GM18861 (cell line): ENCODE data around the gene MORC3.
"Not testable (repeated sequence)": the region's sequence is repeated elsewhere in the genome, so short reads cannot be mapped to it uniquely, and the experiment has no call there.

Experiments
- ATAC-seq: cut with Tn5 transposase; IDR thresholded peaks from one replicate; pipeline ENCODE4 v1.9.1; 2021; ENCODE audit not compliant: unreplicated experiment

MORC3 gene

DNA sequence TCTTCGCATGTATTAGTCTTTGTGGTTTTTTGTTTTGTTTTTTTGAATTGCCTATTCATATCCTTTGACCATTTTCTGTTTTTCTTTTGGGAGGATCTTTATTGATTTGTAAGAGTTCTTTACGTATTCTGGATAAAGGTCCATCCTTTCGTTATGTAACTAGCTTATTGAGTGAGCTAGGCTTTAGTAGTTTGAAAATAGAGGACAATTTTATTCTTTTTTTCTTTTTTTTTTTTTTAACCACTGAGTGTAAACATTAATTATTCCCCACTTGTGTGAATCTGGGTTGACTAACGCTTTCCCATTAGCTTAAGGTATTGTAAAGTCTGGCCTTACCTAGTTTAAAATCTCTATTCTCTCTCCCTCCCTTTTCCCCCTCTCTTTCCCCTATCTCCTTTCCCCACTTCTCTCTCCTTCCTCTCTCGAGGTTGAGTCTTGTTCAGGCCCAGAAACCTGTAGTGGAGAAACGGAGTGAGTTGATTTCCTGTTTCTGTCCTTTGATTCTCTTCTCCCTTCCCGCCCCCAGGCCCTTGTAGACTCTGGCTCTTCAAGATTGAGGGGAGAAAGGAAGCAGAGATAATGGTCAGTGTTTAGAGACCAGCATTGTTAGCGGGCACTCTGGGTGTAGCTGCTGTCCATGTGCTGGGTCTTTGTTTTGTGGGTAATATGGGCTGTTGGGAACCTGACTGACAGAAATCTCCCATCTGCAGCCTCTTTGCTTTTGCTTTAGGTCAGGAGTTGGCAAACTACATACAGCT is 1.5 kb downstream of the MORC3 start:
- no peak for ATAC-seq

DNA sequence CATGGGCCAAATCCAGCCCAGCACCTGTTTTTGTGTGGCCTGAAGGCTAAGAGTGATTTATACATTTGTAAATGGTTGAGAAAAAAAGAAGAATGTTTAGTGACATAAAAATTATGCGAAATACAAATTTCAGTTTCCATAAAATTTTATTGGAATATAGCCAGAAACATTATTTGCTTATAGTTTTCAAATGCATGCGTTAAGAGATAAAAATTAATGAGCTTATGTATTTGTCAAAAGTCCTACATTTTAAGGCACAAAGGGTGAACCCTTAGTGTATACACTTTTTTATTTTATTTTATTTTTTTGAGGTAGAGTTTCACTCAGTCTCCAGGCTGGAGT is 2.1 kb downstream of the MORC3 start:
- no peak for ATAC-seq

DNA sequence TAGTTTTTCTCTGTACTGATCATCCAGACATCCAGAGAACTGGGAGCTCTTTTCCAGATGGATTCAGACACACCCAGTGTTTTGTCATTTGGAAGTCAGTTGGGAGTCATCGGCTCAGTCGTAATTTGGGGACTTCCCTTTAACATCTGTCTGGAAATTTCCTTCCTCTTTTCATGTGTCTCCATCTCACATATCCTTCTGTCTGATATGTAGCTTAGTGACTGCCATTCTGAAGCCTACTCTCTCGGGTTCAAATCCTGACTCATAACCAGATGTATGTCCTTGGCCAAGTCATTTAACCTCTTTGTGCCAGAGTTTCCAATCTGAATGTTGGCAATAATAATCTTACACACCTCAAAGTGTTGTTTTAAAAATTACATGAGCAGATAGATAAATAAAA is 3.0 kb downstream of the MORC3 start:
- no peak for ATAC-seq

DNA sequence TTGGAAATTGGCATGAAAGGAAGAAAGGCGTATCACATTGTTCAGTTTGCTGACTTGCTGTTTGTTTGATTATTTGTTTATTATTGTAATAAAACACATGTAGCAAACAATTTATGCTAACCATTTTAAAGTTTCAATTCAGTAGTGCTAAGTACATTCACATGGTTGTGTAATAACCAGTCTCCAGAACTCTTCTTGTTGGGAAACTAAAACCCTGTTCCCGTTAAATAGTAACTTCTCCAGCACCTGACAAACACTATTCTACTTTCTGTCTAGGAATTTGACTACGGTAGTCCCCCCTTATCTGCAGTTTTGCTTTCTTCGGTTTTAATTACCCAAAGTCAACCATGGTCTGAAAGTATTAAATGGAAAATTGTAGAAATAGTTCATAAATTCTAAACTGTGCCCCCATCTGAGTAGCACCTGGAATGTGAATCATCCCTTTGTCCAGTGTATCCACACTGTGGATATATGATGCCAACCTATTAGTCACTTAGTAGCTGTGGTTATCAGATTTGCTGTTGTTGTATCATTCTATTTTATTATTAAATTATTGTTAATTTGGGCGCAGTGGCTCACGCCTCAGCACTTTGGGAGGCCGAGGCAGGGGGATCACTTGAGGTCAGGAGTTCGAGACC is 5.5 kb downstream of the MORC3 start:
- no peak for ATAC-seq

DNA sequence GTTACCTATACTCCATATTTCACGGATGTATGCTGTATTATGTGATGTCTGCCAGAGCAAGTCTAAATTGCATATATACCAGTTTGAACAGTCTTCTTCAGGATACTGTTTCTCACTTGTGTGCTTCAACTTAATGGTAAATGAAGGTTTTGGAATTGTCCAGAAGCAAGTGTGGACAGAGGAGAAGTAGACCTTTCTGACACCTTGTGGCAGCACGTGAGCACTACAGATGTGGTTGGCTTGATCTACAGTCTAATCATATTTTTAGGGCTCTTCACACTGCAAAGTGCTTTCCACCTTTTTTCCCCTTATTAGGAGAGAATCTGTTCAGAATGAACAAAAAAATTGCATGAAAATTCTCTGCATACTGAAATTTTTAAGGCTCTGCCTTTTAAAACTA is 10.9 kb downstream of the MORC3 start:
- peak; percentile 57 for ATAC-seq

DNA sequence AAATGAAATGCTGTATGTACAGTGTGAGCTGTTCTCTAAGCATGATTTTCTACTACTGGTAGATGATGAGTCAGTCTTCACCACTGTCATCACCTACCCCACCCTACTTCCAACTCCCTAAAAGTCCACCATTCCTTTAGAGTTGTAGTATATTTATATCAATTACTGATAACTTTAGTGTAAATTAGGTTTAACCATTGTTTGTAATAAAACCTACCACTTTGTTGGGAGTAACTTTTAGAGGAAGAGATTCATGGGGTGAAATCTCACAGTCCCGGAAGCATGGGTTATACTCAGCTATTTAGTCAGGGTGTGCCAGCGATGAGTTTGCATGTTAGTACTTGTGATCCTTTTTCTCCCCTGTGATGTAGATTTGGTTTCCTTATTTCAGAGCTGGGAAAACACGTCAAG is 17.1 kb downstream of the MORC3 start:
- ATAC-seq: no peak

DNA sequence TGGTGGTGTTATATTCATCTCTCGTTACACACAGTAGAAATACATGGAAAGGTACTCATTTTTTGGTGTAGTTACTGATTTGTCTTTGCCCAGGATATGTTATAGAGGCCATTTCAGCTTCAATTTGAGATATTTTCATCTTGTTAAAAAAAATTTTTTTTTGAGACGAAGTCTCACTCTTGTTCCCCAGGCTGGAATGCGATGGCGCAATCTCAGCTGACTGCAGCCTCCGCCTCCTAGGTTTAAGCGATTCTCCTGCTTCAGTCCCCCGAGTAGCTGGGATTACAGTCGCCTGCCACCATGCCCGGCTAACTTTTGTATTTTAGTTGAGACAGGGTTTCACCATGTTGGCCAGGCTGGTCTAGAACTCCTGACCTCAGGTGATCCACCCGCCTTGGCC is 19.0 kb downstream of the MORC3 start:
- ATAC-seq: no peak

DNA sequence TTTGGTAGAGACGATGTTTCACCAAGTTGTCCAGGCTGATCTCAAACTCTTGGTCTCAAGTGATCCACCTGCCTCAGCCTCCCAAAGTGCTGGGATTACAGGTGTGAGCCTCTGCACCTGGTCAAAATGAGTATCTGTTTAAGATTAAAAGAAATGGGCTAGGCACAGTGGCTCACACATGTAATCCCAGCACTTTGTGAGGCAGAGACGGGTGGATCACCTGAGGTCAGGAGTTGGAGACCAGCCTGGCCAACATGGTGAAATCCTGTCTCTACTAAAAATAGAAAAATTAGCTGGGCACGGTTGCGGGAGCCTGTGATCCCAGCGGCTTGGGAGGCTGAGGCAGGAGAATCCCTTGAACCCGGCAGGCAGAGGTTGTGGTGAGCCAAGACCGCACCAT is 22.6 kb downstream of the MORC3 start:
- ATAC-seq: not testable (repeated sequence)

DNA sequence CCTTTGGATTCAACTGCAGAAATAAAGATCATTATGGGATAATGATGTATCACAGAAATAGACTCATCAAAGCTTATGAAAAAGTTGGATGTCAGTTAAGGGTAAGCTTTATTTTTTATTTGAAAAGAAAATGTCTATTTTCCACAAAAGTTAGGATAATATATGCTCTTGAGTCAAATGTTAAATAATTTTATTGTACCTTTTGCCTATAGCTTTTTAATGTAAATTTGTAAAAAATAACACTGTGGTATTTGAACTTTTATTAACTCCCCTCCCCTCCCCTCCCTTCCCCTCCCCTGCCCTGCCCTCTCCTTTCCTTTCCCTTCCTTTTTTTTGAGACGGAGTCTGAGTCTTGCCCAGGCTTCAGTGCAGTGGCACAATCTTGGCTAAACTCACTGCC is 24.9 kb downstream of the MORC3 start:
- no peak for ATAC-seq

DNA sequence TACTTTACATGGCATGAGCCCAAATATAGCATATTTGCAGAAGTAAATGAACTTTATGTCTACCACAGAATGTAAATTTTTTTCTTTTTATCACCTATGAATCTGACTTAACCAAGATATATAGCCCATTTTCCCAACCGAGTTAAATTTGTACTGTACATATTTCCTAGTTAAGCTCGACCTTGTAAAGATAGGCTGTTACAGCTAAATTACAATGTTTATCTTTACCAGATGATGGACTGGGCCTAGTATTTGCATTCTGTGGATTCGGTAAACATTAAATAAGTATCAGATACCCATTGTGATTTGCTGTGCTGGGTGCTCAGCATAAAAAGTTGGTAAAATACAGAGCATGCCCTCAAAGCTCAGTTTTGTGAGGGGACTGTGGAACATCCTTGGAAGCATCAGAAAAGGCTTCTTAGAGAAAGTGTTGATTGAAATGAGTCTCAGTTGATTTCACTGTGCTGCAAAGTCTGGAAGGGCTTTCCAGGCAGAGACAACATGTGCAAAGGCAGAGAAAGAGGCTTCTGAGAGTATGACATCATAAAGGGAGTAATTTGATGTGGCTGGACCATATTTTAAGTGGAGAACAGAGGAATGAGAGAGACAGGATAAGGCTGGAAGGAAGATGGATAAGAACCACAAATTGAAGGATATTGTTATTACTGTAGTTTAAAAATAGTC is 27.4 kb downstream of the MORC3 start:
- ATAC-seq: no peak

DNA sequence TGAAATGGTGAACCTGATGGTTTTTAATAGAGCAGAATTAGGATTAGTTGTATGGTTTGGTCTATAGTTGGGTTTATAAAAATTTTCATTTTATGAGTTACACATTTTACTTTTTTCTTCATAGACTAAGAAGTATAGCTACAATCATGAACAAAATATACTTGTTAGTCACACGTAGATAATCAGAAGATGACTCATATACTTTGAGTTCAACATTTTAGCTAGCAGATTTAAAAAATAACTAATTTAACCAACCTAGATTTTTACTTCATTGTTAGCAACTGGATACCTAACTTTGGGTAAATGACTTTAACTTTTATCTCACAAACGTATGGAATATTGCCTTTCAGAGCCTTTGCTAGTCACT is 27.9 kb downstream of the MORC3 start:
- no peak for ATAC-seq

DNA sequence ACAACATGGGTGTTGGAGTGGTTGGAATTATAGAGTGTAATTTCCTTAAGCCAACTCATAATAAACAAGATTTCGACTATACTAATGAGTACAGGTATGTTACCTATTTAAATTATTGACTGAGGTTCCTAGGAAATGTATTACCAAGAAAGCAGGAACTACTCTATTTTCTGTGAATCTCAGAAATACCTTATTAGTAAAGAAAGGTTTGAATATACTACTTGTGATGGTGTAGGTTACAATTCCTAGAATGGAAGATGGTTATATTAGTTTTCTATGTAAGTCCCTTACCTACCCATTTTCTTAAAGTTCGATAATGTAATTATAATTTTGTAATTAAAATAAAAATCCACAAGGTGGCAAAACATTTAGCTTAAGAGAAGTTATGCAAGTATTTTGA is 29.3 kb downstream of the MORC3 start:
- no peak for ATAC-seq

DNA sequence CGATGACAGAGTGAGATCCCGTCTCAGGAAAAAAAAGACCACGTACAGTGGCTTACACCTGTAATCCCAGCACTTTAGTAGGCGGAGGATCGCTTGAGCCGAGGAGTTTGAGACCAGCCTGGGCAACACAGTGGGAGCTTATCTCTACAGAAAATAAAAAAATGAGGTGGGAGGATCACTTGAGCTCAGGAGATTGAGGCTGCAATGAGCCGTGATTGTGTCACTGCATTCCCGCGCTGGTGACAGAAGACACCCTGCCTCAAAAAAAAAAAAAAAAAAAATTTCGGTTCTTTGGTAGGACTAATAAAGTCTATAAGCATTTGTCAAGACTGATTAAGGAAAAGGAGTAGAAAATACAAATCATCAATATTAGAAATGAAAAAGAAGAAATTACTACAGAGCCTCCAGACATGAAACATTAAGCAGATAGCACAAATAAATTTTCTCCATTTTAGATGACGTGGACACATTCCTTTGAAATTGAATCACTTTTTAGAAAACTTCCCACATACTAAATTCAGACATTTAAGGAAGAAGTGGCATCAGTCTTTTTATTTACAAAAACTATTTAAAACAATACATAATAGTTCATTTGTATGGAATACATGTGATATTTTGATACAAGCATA is 30.4 kb downstream of the MORC3 start:
- no peak for ATAC-seq

DNA sequence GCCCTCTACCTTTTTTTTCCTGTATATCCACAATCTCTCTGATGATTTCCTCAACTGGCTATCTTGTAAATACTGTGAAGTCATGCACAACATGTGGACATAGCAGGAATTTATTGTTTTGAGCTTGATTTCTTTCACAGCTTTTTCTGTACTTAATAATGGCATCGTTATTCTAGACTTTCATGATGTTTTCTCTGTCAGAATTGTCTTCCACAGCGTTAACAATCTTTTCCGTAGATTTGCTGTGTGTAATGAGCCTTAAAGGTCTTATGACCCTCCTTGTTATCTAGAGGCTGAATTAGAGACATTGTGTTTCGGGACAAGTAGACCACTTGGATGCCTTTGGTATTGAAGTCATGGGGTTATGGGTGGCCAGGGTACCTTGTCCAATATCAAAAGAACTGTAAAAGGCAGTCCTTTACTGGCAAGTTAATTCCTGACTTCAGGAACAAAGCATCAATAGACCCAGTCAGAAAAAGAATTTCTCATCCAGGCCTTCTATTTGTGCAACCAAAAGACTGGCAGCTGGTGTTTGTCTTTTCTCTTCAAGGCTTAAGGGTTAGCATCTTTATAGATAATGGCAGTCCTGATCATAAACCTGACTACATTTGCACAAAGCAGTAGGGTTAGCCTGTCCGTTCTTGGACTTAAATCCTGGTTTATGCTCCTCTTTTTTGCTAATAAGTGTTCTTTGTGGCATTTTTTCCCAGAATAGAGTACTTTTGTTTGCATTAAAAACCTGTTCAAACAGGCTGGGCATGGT is 35.1 kb downstream of the MORC3 start:
- ATAC-seq: no peak

DNA sequence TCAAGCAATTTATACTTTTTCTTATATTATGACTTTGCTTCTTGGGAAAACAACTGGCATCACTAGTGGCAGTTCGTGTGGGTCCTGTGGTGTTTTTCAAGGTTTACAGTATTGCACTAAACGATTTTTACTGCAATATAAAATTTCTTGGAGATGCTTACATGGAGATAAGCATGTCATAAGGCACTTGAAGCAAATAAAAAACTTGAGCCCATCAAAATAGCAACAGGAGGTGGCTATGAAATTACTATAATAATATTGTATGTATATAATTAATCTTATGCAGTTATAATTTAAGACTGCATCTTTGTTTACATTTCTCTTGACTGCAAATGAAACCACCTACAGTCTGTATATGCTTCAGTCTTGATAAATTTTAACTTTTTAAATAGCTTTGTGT is 35.9 kb downstream of the MORC3 start:
- no peak for ATAC-seq

DNA sequence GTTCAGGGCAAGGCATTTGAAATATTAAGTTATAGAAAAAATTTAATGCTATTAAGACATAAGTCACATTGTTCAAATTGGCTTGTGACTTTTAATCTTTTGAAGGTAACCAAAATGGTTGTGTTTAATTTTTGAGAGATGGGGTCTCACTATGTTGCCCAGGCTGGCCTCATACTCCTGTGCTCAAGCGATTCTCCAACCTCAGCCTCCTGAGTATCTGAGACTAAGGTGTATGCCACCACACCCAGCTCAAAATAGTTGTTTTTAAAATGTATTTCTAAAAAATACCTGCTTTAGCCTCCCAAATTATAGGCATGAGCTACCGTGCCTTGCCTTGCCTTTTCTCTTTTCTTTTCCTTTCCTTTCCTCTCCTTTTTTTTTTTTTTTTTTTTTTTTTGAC is 39.2 kb downstream of the MORC3 start:
- no peak for ATAC-seq

DNA sequence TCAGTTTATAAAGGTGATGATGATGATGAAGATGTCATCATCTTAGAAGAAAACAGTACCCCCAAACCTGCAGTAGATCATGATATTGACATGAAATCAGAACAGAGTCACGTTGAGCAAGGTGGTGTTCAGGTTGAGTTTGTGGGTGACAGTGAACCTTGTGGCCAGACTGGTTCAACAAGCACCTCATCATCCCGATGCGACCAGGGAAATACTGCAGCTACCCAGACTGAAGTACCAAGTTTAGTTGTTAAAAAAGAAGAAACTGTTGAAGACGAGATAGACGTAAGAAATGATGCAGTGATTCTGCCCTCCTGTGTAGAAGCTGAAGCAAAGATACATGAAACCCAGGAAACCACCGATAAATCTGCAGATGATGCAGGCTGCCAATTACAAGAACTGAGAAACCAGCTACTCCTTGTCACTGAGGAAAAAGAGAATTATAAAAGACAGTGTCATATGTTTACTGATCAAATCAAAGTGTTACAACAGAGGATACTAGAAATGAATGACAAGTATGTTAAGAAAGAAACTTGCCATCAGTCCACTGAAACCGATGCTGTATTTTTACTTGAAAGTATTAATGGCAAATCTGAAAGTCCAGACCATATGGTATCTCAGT is 49.2 kb downstream of the MORC3 start:
- no peak for ATAC-seq

DNA sequence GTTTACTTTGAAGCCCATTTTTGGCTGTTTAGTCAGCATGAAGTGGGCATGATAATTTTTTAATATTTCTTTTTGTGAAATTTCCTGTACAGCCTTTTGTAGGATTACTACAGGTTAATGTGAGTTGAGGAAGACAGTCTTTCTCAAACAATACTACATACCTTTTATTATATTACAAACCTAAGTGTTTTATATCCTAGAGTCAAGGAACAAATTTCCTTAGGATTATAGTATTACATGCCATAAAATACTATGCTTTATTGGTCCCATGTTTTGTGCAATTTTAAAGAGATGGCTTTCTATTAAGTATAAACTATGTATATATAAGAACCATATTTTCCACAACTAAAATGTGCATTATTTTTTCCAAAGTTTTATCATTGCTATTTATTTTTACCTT is 56.0 kb downstream of the MORC3 start:
- no peak for ATAC-seq

DNA sequence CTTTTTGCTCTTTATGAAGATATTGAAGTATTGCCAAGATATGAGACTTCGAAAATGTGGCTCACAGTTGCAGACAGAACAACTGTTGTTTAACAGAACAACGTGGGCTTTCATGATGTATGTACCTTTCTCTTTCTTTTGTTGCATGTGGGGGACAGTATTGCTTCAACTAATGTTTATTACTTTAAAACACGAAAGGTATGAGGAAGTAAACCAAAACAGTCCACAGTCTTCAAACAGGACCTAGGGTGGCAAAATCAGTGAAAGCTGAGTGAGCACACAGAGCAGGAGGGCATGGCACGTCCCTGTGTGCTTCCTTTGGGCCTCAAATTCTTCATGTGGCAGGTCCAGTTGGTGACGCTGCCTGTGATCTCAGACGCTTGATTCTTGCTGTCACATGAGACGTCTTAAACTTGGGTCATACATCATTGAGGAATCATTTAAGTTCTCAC is 57.4 kb downstream of the MORC3 start:
- ATAC-seq: no peak

DNA sequence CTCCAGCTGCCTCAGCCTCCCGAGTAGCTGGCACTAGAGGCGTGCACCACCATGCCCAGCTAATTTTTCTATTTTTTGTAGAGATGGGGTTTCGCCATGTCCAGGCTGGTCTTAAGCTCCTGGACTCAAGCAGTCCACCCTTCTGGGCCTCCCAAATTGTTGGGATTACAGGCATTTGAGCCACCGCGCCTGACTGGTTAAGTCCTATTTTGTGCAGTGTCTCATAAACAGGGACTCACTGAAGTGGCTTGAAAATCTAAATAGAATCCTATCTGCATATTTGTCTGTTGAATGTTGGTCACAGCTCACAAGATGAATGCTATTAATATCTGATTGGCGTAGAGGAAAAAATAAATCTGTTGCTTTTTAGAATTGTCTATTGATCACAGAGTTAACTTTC is 59.3 kb downstream of the MORC3 start:
- no peak for ATAC-seq
